Transverse colon (tissue), 4 donors: ENCODE data around the gene ZBTB16.

Experiments
- CTCF ChIP-seq, 5 experiments: fragments of 200-600 bp in 3 of 5; fragments of 450-650 bp in 2 of 5; sonication (generic) in 3 of 5; IDR thresholded peaks; 1 replicate in 2 of 5; 2 replicates in 3 of 5; pipeline ENCODE4 v1.5.1; 2016 to 2017; ENCODE audit warnings: antibody characterized with exemption in 5 of 5, inconsistent platforms in 3 of 5, mild to moderate bottlenecking in 2 of 5, moderate library complexity in 1 of 5
- EP300 ChIP-seq: sonication (generic); formaldehyde crosslinking; IDR thresholded peaks from one replicate; pipeline ENCODE4 v1.6.1; 2017; ENCODE audit warnings: antibody characterized with exemption, low read depth
- POLR2A ChIP-seq: fragments of 450-650 bp; IDR thresholded peaks from one replicate; pipeline ENCODE4 v1.6.1; 2016; ENCODE audit warnings: antibody characterized with exemption, mild to moderate bottlenecking, moderate library complexity
- POLR2AphosphoS5 ChIP-seq, 3 donors: sonication (generic); formaldehyde crosslinking; IDR thresholded peaks; one replicate each; pipeline ENCODE4 v1.6.1; 2016; ENCODE audit warnings: antibody characterized with exemption in 3 of 3

DNA sequence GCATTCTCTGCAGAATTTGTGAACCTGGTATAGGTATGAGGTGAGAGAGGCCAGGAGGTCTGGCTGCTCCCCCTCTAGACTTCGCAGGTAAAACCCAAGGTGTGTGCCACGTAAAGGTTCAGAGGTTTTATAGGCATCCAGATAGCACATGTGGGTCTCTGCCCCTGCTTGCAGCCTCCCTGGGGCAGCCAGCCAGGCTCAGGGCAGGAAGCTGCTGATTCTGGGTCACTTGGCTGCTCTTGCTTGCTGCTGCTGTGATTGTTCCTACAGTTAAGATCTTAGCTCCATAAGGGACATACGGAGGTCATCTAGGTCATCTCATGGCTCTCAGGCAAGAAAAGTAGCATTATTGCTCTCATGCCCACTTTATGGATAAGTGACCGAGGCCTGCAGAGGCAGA is 30.2 kb downstream of the ZBTB16 start:
- TF ChIP-seq POLR2AphosphoS5 (IDR thresholded peaks at IDR 0.05): no peak
- TF ChIP-seq EP300: no peak
- no peak for TF ChIP-seq CTCF (IDR thresholded peaks at IDR 0.05)
- TF ChIP-seq POLR2A: no peak
